ENCODE results near the gene NRG3.

DNA sequence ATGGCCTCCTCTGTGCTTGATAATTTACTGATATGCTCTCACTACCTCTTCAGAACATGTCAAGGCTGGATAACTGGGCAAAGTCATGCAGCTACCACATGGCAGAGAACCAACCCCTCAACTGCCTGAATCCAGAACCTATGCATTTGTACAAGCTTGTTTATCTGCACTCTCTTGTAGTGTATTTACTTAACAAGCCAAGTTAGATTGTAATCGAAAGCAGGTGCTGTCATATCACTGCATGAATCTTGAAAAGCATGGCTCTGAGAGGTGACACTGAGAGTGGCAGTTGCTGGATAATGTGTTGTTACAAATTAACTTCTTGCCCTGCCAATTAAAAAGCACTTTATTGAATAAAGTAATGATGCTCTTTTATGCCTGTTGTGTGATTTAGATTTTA lies 588.6 kb downstream of the NRG3 start:
- TF ChIP-seq RAD21 (IDR thresholded peaks at IDR 0.05 in 1 of 2, conservative IDR thresholded peaks at IDR 0.05 in 1 of 2; ENCODE audit: low read depth in 2 of 2, low read length in 2 of 2): no peak
- no peak for TF ChIP-seq RBBP5 (IDR thresholded peaks at IDR 0.05; ENCODE audit: borderline replicate concordance, low read depth, low read length)
- no peak for TF ChIP-seq SIN3A (conservative IDR thresholded peaks at IDR 0.05 in 1 of 2, IDR thresholded peaks at IDR 0.05 in 1 of 2; ENCODE audit: low read depth in 1 of 2, low read length in 2 of 2)
- TF ChIP-seq CTCF (IDR thresholded peaks at IDR 0.05; ENCODE audit: control extremely low read depth in 1 of 3, insufficient read depth in 1 of 3, low read depth in 1 of 3, low read length in 3 of 3): no peak
- TF ChIP-seq TAF1 (IDR thresholded peaks at IDR 0.05; ENCODE audit: low read depth, low read length): no peak
- no peak for TF ChIP-seq NANOG (IDR thresholded peaks at IDR 0.05; ENCODE audit: insufficient read depth, low read depth, low read length, poor library complexity, severe bottlenecking)
- TF ChIP-seq, protein P1, sequence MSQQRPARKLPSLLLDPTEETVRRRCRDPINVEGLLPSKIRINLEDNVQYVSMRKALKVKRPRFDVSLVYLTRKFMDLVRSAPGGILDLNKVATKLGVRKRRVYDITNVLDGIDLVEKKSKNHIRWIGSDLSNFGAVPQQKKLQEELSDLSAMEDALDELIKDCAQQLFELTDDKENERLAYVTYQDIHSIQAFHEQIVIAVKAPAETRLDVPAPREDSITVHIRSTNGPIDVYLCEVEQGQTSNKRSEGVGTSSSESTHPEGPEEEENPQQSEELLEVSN (IDR thresholded peaks at IDR 0.05): no peak
- no peak for TF ChIP-seq GTF2F1 (IDR thresholded peaks at IDR 0.05; ENCODE audit: borderline replicate concordance, low read depth, low read length)
- TF ChIP-seq FOSL1 (IDR thresholded peaks at IDR 0.05; ENCODE audit: insufficient read depth, low read depth, low read length): no peak
- TF ChIP-seq, protein P2, sequence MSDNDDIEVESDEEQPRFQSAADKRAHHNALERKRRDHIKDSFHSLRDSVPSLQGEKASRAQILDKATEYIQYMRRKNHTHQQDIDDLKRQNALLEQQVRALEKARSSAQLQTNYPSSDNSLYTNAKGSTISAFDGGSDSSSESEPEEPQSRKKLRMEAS (IDR thresholded peaks at IDR 0.05): no peak
- no peak for TF ChIP-seq EGR1 (IDR thresholded peaks at IDR 0.05; ENCODE audit: borderline replicate concordance, low read depth, low read length)
- no peak for TF ChIP-seq ZNF274 (IDR thresholded peaks at IDR 0.05; ENCODE audit: borderline replicate concordance, extremely low read depth, low read length)
